Activated CD4-positive, alpha-beta memory T cell treated with anti-CD3 and anti-CD28 coated beads for 36 hours (primary cell): Measurements from ENCODE around the gene HTN3. TPM values are rescaled to one million over a fixed set of nuclear protein-coding genes. Genes with fewer than 3 reads are reported as not detected.
"Not testable (repeated sequence)": the region's sequence is repeated elsewhere in the genome, so short reads cannot be mapped to it uniquely, and the experiment has no call there.

ENCODE experiments used
- CTCF ChIA-PET: fragments of 350-600 bp; sonication (Branson Sonifier 250); formaldehyde crosslinking; loops from one replicate; lab custom pipeline; 2021; ENCODE audit warnings: antibody characterized with exemption, inconsistent platforms; lab: Charles Lee
- POLR2A ChIA-PET: fragments of 350-600 bp; sonication (Branson Sonifier 250); formaldehyde crosslinking; loops from one replicate; lab custom pipeline; 2021; ENCODE audit warnings: antibody characterized with exemption; lab: Charles Lee
- DNase-seq: peaks from one replicate; pipeline ENCODE4 v3.0.0-alpha.2; 2020
- H3K27ac Mint-ChIP-seq: one replicate; pipeline ENCODE4 v1.8.0; 2021; ENCODE audit warnings: mixed read lengths
- H3K27me3 Mint-ChIP-seq: one replicate; pipeline ENCODE4 v1.8.0; 2021; ENCODE audit warnings: mixed read lengths
- H3K36me3 Mint-ChIP-seq: one replicate; pipeline ENCODE4 v1.8.0; 2021; ENCODE audit warnings: mixed read lengths
- H3K4me1 Mint-ChIP-seq: one replicate; pipeline ENCODE4 v1.8.0; 2021; ENCODE audit warnings: low read depth, mixed read lengths
- H3K4me3 Mint-ChIP-seq: one replicate; pipeline ENCODE4 v1.8.0; 2021; ENCODE audit warnings: mild to moderate bottlenecking, mixed read lengths
- H3K9me3 Mint-ChIP-seq: one replicate; pipeline ENCODE4 v1.8.0; 2021; ENCODE audit warnings: mixed read lengths
- intact Hi-C: fragments of 100-400 bp; cut with micrococcal nuclease; formaldehyde crosslinking; loops from one replicate; pipeline ENCODE4 v1.15.1; 2023
- total RNA-seq, 2 experiments: library from RNA; stranded (reverse); gene quantifications; one replicate each; pipeline ENCODE4 v1.2.3, GENCODE V29; 2021

The HTN3 gene
- total RNA-seq: not detected

- CTCF ChIA-PET, H3K9me3 Mint-ChIP-seq, POLR2A ChIA-PET, H3K4me1 Mint-ChIP-seq, intact Hi-C loops, H3K36me3 Mint-ChIP-seq, H3K27me3 Mint-ChIP-seq, DNase-seq, H3K27ac Mint-ChIP-seq, H3K4me3 Mint-ChIP-seq: not testable (repeated sequence)
These were observed at the start of gene HTN3 for GRCh38 chr4:70028159-70028558. Gene HTN3 (plus strand): TSS chr4:70028459. CDS start chr4:70030741, 2,282 bp downstream.

DNA sequence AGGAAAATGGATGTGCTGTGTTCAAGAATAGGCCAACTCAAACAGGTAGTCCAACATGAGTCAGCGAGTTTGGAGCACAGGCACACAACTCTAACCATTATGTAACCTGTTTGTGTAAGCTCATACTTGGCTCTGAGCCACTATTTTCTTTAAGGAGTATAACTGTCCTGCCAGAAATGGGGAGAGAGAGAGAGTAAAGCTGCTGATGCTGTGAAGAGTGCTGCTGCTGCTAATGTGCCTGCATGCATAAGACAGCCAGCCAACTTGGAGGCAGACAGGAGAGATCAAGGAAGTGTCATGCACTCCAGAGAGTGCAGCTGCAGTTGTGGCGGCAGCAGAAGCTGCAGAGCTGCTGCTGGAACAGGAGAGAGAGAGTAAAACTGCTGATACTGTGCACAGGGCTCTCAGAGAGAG is 44.2 kb upstream of the HTN3 start:
- intact Hi-C loops: no loop called here
- no peak overlapping the region for H3K4me3 Mint-ChIP-seq
- H3K27ac Mint-ChIP-seq: no peak overlapping the region
- POLR2A ChIA-PET: no interaction called here
- H3K27me3 Mint-ChIP-seq: no peaks in the 10 kb centered on the region
- CTCF ChIA-PET: interaction anchor here (1.0 kb wide), 1 partner anchor 114 kb away, joined by 3 read pairs; no protein-coding TSS in a partner anchor
- H3K4me1 Mint-ChIP-seq: no peaks in the 10 kb centered on the region
- no peaks in the 10 kb centered on the region for H3K9me3 Mint-ChIP-seq
- no peaks in the 10 kb centered on the region for H3K36me3 Mint-ChIP-seq
- DNase-seq: no peak

- no peaks in the 10 kb centered on the region for H3K27me3 Mint-ChIP-seq
- CTCF ChIA-PET: no interaction called here
- H3K9me3 Mint-ChIP-seq: no peaks in the 10 kb centered on the region
- H3K27ac Mint-ChIP-seq: no peak overlapping the region
- H3K36me3 Mint-ChIP-seq: no peaks in the 10 kb centered on the region
- POLR2A ChIA-PET: no interaction called here
- intact Hi-C loops: no loop called here
- DNase-seq: no peak
- H3K4me3 Mint-ChIP-seq: no peak overlapping the region
- H3K4me1 Mint-ChIP-seq: no peaks in the 10 kb centered on the region
These were observed 41.6 kb upstream of the HTN3 start for GRCh38 chr4:69986663-69987062.

GRCh38 chr4:69991016-69991415 is 37.2 kb upstream of the HTN3 start:
- Mint-ChIP-seq H3K27ac (no peak overlapping the region), H3K36me3 (no peaks in the 10 kb centered on the region), H3K4me1 (no peaks in the 10 kb centered on the region), H3K27me3 (no peaks in the 10 kb centered on the region), H3K4me3 (no peak overlapping the region), H3K9me3 (no peaks in the 10 kb centered on the region)
- ChIA-PET POLR2A (no interaction called here), CTCF (no interaction called here)
- intact Hi-C loops: no loop called here
- no peak for DNase-seq

- POLR2A ChIA-PET: no interaction called here
- Mint-ChIP-seq H3K27me3 (no peaks in the 10 kb centered on the region), H3K4me3 (no peak overlapping the region), H3K27ac (no peak overlapping the region), H3K4me1 (no peaks in the 10 kb centered on the region), H3K9me3 (no peaks in the 10 kb centered on the region), H3K36me3 (no peaks in the 10 kb centered on the region)
- DNase-seq: no peak
- intact Hi-C loops: no loop called here
- CTCF ChIA-PET: no interaction called here
These were observed 33.5 kb upstream of the HTN3 start for GRCh38 chr4:69994782-69995181.

- no peak within 1 kb of the TSS for H3K4me3 Mint-ChIP-seq
- CTCF ChIA-PET: no interaction called here
- intact Hi-C loops: no loop called here
- POLR2A ChIA-PET: no interaction called here
- no peak for DNase-seq
- H3K27ac Mint-ChIP-seq: no peak within 1 kb of the TSS
- H3K9me3 Mint-ChIP-seq: no peaks in the 10 kb centered on the region
- no peaks in the 10 kb centered on the region for H3K27me3 Mint-ChIP-seq
- H3K36me3 Mint-ChIP-seq: no peaks in the 10 kb centered on the region
- H3K4me1 Mint-ChIP-seq: no peaks in the 10 kb centered on the region
These were observed 32.7 kb upstream of the HTN3 start, which contains the start of gene STATH for GRCh38 chr4:69995526-69996016. Gene STATH (plus strand): TSS chr4:69995966. CDS start chr4:69998438, 2,472 bp downstream.

DNA sequence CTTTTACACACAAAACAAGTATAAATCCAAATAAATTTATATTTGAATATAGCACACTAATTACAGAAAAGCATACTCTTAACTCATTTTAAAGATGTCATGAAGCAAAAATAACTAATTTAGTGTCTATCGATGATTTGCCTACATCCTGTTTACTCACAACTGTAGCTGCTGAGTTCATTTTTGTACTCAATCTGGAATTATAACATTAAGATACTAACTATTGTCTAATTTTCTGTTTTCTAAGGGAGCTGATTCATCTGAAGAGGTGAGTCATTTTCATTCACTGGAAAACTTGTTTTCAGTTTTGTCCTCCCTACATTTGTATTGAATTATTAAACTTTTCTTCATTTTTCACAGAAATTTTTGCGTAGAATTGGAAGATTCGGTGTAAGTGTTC is 28.8 kb upstream of the HTN3 start:
- H3K4me3 Mint-ChIP-seq: no peak overlapping the region
- DNase-seq: no peak
- intact Hi-C loops: no loop called here
- CTCF ChIA-PET: no interaction called here
- no peaks in the 10 kb centered on the region for H3K9me3 Mint-ChIP-seq
- no peaks in the 10 kb centered on the region for H3K4me1 Mint-ChIP-seq
- no peak overlapping the region for H3K27ac Mint-ChIP-seq
- POLR2A ChIA-PET: no interaction called here
- H3K36me3 Mint-ChIP-seq: no peaks in the 10 kb centered on the region
- no peaks in the 10 kb centered on the region for H3K27me3 Mint-ChIP-seq

DNA sequence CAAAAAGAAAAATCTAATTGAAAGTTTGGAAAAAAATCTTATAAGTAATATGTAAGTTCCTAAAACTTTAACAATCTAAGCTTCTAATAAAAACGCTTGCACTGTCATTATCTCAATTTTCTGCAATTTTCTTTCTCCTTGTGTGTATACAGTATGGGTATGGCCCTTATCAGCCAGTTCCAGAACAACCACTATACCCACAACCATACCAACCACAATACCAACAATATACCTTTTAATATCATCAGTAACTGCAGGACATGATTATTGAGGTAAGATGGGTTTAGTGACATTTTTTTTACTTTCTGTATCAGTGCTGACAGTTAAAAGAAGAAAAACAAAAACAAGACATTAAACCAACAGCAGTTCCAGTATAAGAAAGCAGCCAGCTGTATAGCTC is 27.5 kb upstream of the HTN3 start:
- intact Hi-C loops: no loop called here
- no peaks in the 10 kb centered on the region for H3K4me1 Mint-ChIP-seq
- no peaks in the 10 kb centered on the region for H3K27me3 Mint-ChIP-seq
- H3K36me3 Mint-ChIP-seq: no peaks in the 10 kb centered on the region
- POLR2A ChIA-PET: no interaction called here
- DNase-seq: no peak
- CTCF ChIA-PET: no interaction called here
- H3K4me3 Mint-ChIP-seq: no peak overlapping the region
- H3K9me3 Mint-ChIP-seq: no peaks in the 10 kb centered on the region
- no peak overlapping the region for H3K27ac Mint-ChIP-seq

- ChIA-PET CTCF (no interaction called here), POLR2A (no interaction called here)
- Mint-ChIP-seq H3K36me3 (no peaks in the 10 kb centered on the region), H3K9me3 (no peaks in the 10 kb centered on the region), H3K4me3 (no peak overlapping the region), H3K27me3 (no peaks in the 10 kb centered on the region), H3K4me1 (no peaks in the 10 kb centered on the region), H3K27ac (no peak overlapping the region)
- DNase-seq: no peak
- intact Hi-C loops: no loop called here
These were observed 25.8 kb upstream of the HTN3 start for GRCh38 chr4:70002507-70002906.

GRCh38 chr4:70008771-70009170 is 19.5 kb upstream of the HTN3 start:
- H3K27me3 Mint-ChIP-seq: no peaks in the 10 kb centered on the region
- POLR2A ChIA-PET: no interaction called here
- intact Hi-C loops: no loop called here
- H3K9me3 Mint-ChIP-seq: no peaks in the 10 kb centered on the region
- no peak overlapping the region for H3K4me3 Mint-ChIP-seq
- no peaks in the 10 kb centered on the region for H3K36me3 Mint-ChIP-seq
- H3K4me1 Mint-ChIP-seq: no peaks in the 10 kb centered on the region
- no peak for DNase-seq
- CTCF ChIA-PET: no interaction called here
- H3K27ac Mint-ChIP-seq: no peak overlapping the region

DNA sequence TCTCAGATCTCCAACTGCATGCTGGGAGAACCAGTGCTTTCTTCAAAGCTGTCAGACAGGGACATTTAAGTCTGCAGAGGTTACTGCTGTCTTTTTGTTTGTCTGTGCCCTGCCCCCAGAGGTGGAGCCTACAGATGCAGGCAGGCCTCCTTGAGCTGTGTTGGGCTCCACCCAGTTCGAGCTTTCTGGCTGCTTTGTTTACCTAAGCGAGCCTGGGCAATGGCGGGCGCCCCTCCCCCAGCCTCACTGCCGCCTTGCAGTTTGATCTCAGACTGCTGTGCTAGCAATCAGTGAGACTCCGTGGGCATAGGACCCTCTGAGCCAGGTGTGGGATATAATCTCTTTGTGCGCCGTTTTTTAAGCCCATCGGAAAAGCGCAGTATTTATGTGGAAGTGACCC is 9.3 kb upstream of the HTN3 start:
- H3K27me3 Mint-ChIP-seq, DNase-seq, intact Hi-C loops, H3K4me3 Mint-ChIP-seq, H3K36me3 Mint-ChIP-seq, CTCF ChIA-PET, H3K27ac Mint-ChIP-seq, H3K9me3 Mint-ChIP-seq, H3K4me1 Mint-ChIP-seq, POLR2A ChIA-PET: not testable (repeated sequence)

- no peak for DNase-seq
- Mint-ChIP-seq H3K9me3 (no peaks in the 10 kb centered on the region), H3K27me3 (no peaks in the 10 kb centered on the region), H3K4me1 (no peaks in the 10 kb centered on the region), H3K27ac (no peak overlapping the region), H3K36me3 (no peaks in the 10 kb centered on the region), H3K4me3 (no peak overlapping the region)
- intact Hi-C loops: no loop called here
- ChIA-PET POLR2A (no interaction called here), CTCF (no interaction called here)
These were observed 5.0 kb upstream of the HTN3 start for GRCh38 chr4:70023218-70023617.

GRCh38 chr4:70027011-70027410 is 1.2 kb upstream of the HTN3 start:
- POLR2A ChIA-PET: no interaction called here
- Mint-ChIP-seq H3K36me3 (no peaks in the 10 kb centered on the region), H3K4me3 (no peak overlapping the region), H3K27me3 (no peaks in the 10 kb centered on the region), H3K9me3 (no peaks in the 10 kb centered on the region), H3K4me1 (no peaks in the 10 kb centered on the region), H3K27ac (no peak overlapping the region)
- no peak for DNase-seq
- intact Hi-C loops: no loop called here
- CTCF ChIA-PET: no interaction called here
